Measurements from ENCODE around the gene MCM9.

MCM9 gene

DNA sequence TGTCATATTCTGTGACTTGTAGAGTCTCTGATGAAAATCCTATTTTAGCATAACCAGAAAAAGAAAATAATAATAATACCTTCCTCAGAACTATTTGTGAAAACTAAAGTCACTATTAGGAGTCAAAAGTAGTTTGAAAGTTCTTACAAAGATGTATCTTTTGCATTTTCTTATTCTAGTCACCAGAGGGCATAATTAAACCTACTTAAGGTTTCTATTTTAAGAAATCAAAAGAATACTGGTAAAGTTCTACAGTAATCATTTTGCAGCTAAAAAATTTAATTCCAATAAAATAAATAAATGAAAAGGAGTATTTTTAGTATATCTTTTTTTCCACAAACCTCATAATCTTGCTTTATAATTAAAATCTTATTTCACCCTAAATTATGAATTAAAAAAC lies 28.0 kb upstream of the MCM9 start:
- Histone ChIP-seq H3K4me1 (ENCODE audit: low read length) (peaks cover 4% of the 10 kb centered on the region), H3K4me2 (ENCODE audit: low read length) (no peak overlapping the region), H4K20me1 (ENCODE audit: insufficient read depth, low read length) (no peaks in the 10 kb centered on the region), H3K27me3 (ENCODE audit: low read depth, low read length) (no peaks in the 10 kb centered on the region), H3K9ac (ENCODE audit: low read length) (no peak overlapping the region), H3K79me2 (ENCODE audit: low read length) (no peaks in the 10 kb centered on the region), H3K9me3 (ENCODE audit: insufficient read depth, low read length) (no peaks in the 10 kb centered on the region), H3K27ac (ENCODE audit: low read length) (no peak overlapping the region), H3K36me3 (replicated peaks; ENCODE audit: low read depth, low read length) (no peaks in the 10 kb centered on the region), H3K4me3 (ENCODE audit: low read length) (no peak overlapping the region), H2AFZ (ENCODE audit: low read depth, low read length) (no peak overlapping the region)
- TF ChIP-seq EZH2phosphoT487 (IDR thresholded peaks at IDR 0.05; ENCODE audit: low read depth) = no peak
- TF ChIP-seq, protein P1, sequence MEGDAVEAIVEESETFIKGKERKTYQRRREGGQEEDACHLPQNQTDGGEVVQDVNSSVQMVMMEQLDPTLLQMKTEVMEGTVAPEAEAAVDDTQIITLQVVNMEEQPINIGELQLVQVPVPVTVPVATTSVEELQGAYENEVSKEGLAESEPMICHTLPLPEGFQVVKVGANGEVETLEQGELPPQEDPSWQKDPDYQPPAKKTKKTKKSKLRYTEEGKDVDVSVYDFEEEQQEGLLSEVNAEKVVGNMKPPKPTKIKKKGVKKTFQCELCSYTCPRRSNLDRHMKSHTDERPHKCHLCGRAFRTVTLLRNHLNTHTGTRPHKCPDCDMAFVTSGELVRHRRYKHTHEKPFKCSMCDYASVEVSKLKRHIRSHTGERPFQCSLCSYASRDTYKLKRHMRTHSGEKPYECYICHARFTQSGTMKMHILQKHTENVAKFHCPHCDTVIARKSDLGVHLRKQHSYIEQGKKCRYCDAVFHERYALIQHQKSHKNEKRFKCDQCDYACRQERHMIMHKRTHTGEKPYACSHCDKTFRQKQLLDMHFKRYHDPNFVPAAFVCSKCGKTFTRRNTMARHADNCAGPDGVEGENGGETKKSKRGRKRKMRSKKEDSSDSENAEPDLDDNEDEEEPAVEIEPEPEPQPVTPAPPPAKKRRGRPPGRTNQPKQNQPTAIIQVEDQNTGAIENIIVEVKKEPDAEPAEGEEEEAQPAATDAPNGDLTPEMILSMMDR (IDR thresholded peaks at IDR 0.05; ENCODE audit: low read depth, low read length) = peak; percentile 34; the same call in 1 of the 2 replicates

DNA sequence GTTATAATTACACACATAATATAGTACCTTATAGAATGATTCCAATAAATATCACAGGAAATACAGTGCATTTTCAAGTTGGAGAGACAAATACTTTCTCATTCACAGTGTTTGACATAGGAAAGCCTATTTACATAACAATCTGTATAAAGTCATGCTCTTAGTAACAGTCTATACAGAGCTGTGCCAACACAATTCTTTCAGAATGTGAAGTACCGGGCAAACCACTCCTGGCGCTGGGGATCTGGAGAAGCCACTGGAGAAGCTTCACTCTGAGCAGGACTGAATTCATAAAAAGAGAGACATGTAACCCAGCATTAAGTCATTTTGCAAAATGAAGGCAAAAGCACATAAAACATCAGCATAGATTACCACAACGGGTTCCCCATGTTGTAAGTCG lies 24.9 kb upstream of the MCM9 start:
- no peaks in the 10 kb centered on the region for H3K9me3 ChIP-seq (ENCODE audit: insufficient read depth, low read length)
- no peak overlapping the region for H3K27ac ChIP-seq (ENCODE audit: low read length)
- H3K27me3 ChIP-seq (ENCODE audit: low read depth, low read length) = no peaks in the 10 kb centered on the region
- no peaks in the 10 kb centered on the region for H3K4me1 ChIP-seq (ENCODE audit: low read length)
- no peak overlapping the region for H2AFZ ChIP-seq (ENCODE audit: low read depth, low read length)
- H3K36me3 ChIP-seq (replicated peaks; ENCODE audit: low read depth, low read length) = no peaks in the 10 kb centered on the region
- H3K4me2 ChIP-seq (ENCODE audit: low read length) = no peak overlapping the region
- H4K20me1 ChIP-seq (ENCODE audit: insufficient read depth, low read length) = no peaks in the 10 kb centered on the region
- no peak for TF ChIP-seq EZH2phosphoT487 (IDR thresholded peaks at IDR 0.05; ENCODE audit: low read depth)
- TF ChIP-seq, protein P1 (IDR thresholded peaks at IDR 0.05; ENCODE audit: low read depth, low read length) = no peak
- H3K4me3 ChIP-seq (ENCODE audit: low read length) = no peak overlapping the region
- H3K9ac ChIP-seq (ENCODE audit: low read length) = no peak overlapping the region
- no peaks in the 10 kb centered on the region for H3K79me2 ChIP-seq (ENCODE audit: low read length)

DNA sequence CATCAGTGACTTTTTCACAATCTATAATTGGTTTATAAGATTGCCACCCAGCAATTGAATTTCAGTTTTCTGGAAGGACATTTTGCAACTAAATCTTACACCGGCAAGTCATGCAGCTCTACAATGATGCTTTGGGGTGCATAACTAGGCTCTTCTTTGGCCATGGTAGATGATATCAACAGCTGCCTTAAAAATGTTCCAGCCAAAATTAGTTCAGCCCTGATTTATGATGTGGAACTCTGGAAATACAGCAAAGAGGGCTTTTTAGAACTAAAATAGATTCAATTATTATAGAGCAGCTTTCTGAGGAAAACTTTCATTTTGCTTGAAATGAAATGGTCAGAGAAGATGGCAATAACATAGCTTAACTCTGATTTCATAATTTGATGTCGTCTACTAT lies 18.4 kb upstream of the MCM9 start:
- H3K4me2 ChIP-seq (ENCODE audit: low read length) = no peak overlapping the region
- H3K4me1 ChIP-seq (ENCODE audit: low read length) = peaks cover 6% of the 10 kb centered on the region
- no peaks in the 10 kb centered on the region for H4K20me1 ChIP-seq (ENCODE audit: insufficient read depth, low read length)
- H3K9ac ChIP-seq (ENCODE audit: low read length) = no peak overlapping the region
- no peak overlapping the region for H2AFZ ChIP-seq (ENCODE audit: low read depth, low read length)
- H3K9me3 ChIP-seq (ENCODE audit: insufficient read depth, low read length) = no peaks in the 10 kb centered on the region
- no peaks in the 10 kb centered on the region for H3K27me3 ChIP-seq (ENCODE audit: low read depth, low read length)
- TF ChIP-seq, protein P1 (IDR thresholded peaks at IDR 0.05; ENCODE audit: low read depth, low read length) = no peak
- no peak for TF ChIP-seq EZH2phosphoT487 (IDR thresholded peaks at IDR 0.05; ENCODE audit: low read depth)
- H3K79me2 ChIP-seq (ENCODE audit: low read length) = no peaks in the 10 kb centered on the region
- H3K27ac ChIP-seq (ENCODE audit: low read length) = no peak overlapping the region
- no peak overlapping the region for H3K4me3 ChIP-seq (ENCODE audit: low read length)
- no peaks in the 10 kb centered on the region for H3K36me3 ChIP-seq (replicated peaks; ENCODE audit: low read depth, low read length)

DNA sequence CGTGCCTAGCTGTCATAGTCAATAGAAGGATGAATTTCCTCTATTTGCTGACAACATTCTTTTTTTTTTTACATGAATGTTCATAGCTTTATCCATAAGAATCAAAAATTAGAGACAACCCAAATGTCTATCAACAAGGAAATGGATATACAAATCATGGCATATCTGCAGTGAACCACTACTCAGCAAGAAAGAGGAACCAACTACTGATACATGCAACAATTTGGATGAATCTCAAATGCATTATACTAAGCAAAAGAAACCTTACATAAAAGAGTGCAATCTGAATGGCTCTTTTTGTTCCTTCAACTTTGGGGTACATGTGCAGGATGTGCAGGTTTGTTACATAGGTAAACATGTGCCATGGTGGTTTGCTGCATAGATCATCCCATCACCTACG lies 17.7 kb upstream of the MCM9 start:
- peaks cover 6% of the 10 kb centered on the region for H3K4me1 ChIP-seq (ENCODE audit: low read length)
- no peak overlapping the region for H3K9ac ChIP-seq (ENCODE audit: low read length)
- no peaks in the 10 kb centered on the region for H3K27me3 ChIP-seq (ENCODE audit: low read depth, low read length)
- no peak overlapping the region for H2AFZ ChIP-seq (ENCODE audit: low read depth, low read length)
- H3K4me3 ChIP-seq (ENCODE audit: low read length) = no peak overlapping the region
- H3K9me3 ChIP-seq (ENCODE audit: insufficient read depth, low read length) = no peaks in the 10 kb centered on the region
- H3K79me2 ChIP-seq (ENCODE audit: low read length) = no peaks in the 10 kb centered on the region
- H3K36me3 ChIP-seq (replicated peaks; ENCODE audit: low read depth, low read length) = no peaks in the 10 kb centered on the region
- H3K4me2 ChIP-seq (ENCODE audit: low read length) = no peak overlapping the region
- TF ChIP-seq, protein P1 (IDR thresholded peaks at IDR 0.05; ENCODE audit: low read depth, low read length) = no peak
- no peak for TF ChIP-seq EZH2phosphoT487 (IDR thresholded peaks at IDR 0.05; ENCODE audit: low read depth)
- H4K20me1 ChIP-seq (ENCODE audit: insufficient read depth, low read length) = no peaks in the 10 kb centered on the region
- H3K27ac ChIP-seq (ENCODE audit: low read length) = no peak overlapping the region
